CD14-positive monocyte (primary cell): ENCODE measurements around the gene BACE2. TPM values are rescaled to one million over a fixed set of nuclear protein-coding genes. Genes with fewer than 3 reads are reported as not detected.
"Not testable (repeated sequence)": the region's sequence is repeated elsewhere in the genome, so short reads cannot be mapped to it uniquely, and the experiment has no call there.

Source experiments
- DNase-seq, 3 donors: peaks; one replicate each; pipeline ENCODE4 v3.0.0-alpha.2; 2011 to 2022
- H2AFZ ChIP-seq: 2 replicates; pipeline ENCODE4 v1.6.0; 2012; ENCODE audit warnings: mild to moderate bottlenecking, low read depth, low read length, inconsistent platforms; ENCODE audit not compliant: insufficient read depth, poor library complexity, severe bottlenecking
- H3K27ac ChIP-seq, 2 donors: 1 replicate in 1 of 2; 2 replicates in 1 of 2; pipeline ENCODE4 v1.5.1; 2012 to 2013; ENCODE audit warnings: low read length in 2 of 2, control low read depth in 1 of 2, inconsistent platforms in 1 of 2, low read depth in 1 of 2, mild to moderate bottlenecking in 1 of 2
- H3K27me3 ChIP-seq, 2 donors: one replicate each; pipeline versions ENCODE4 v1.6.0 to v1.6.1; 2011 to 2013; ENCODE audit warnings: low read length in 2 of 2; ENCODE audit not compliant: control insufficient read depth in 2 of 2, insufficient read depth in 2 of 2
- H3K36me3 ChIP-seq, 2 donors: replicated peaks in 1 of 2; 1 replicate in 1 of 2; 2 replicates in 1 of 2; pipeline versions ENCODE4 v1.5.1 to v1.6.1; 2012 to 2013; ENCODE audit warnings: low read length in 2 of 2, control low read depth in 1 of 2, inconsistent platforms in 1 of 2, mild to moderate bottlenecking in 1 of 2; ENCODE audit not compliant: insufficient read depth in 2 of 2, control insufficient read depth in 1 of 2
- H3K4me1 ChIP-seq, 2 donors: 1 replicate in 1 of 2; 2 replicates in 1 of 2; pipeline versions ENCODE4 v1.5.1 to v1.6.1; 2012 to 2013; ENCODE audit warnings: low read length in 2 of 2, control low read depth in 1 of 2, inconsistent platforms in 1 of 2, mild to moderate bottlenecking in 1 of 2, moderate library complexity in 1 of 2; ENCODE audit not compliant: insufficient read depth in 2 of 2, control insufficient read depth in 1 of 2
- H3K4me2 ChIP-seq: replicated peaks from 2 replicates; pipeline ENCODE3; 2012; ENCODE audit warnings: low read length, moderate library complexity, mild to moderate bottlenecking; ENCODE audit not compliant: poor library complexity, severe bottlenecking; ENCODE audit errors: extremely low read depth
- H3K4me3 ChIP-seq, 3 experiments: fragments of 200-600 bp in 1 of 3; sonication (generic) in 1 of 3; replicated peaks in 1 of 3; 1 replicate in 2 of 3; 2 replicates in 1 of 3; pipeline ENCODE4 v1.5.1; 2011 to 2013; ENCODE audit warnings: low read length in 3 of 3, mild to moderate bottlenecking in 3 of 3, control low read depth in 2 of 3, low read depth in 2 of 3, inconsistent platforms in 1 of 3, moderate library complexity in 1 of 3
- H3K79me2 ChIP-seq: 2 replicates; pipeline ENCODE4 v1.6.0; 2012; ENCODE audit warnings: mild to moderate bottlenecking, control low read depth, inconsistent platforms, low read length, moderate library complexity; ENCODE audit not compliant: insufficient read depth
- H3K9ac ChIP-seq: 2 replicates; pipeline ENCODE4 v1.6.0; 2017; ENCODE audit warnings: low read length, mild to moderate bottlenecking; ENCODE audit not compliant: insufficient read depth, poor library complexity, severe bottlenecking
- H3K9me3 ChIP-seq, 2 donors: replicated peaks in 1 of 2; 1 replicate in 1 of 2; 2 replicates in 1 of 2; pipeline versions ENCODE4 v1.5.1 to v1.6.1; 2012 to 2013; ENCODE audit warnings: low read length in 2 of 2, control low read depth in 1 of 2; ENCODE audit not compliant: control insufficient read depth in 1 of 2, insufficient read depth in 1 of 2
- H4K20me1 ChIP-seq: 2 replicates; pipeline ENCODE4 v1.6.0; 2012; ENCODE audit warnings: mild to moderate bottlenecking, low read length, control low read depth, moderate library complexity; ENCODE audit not compliant: insufficient read depth
- H3K27ac Mint-ChIP-seq, 7 donors: one replicate each; pipeline ENCODE4 v1.8.0; 2020; ENCODE audit warnings: mild to moderate bottlenecking in 7 of 7, mixed read lengths in 7 of 7, moderate library complexity in 6 of 7, inconsistent platforms in 2 of 7
- H3K27me3 Mint-ChIP-seq, 3 donors: one replicate each; pipeline ENCODE4 v1.8.0; 2021 to 2022; ENCODE audit warnings: low read depth in 3 of 3, mild to moderate bottlenecking in 3 of 3, mixed read lengths in 3 of 3, moderate library complexity in 3 of 3, inconsistent platforms in 1 of 3
- H3K36me3 Mint-ChIP-seq, 2 donors: one replicate each; pipeline ENCODE4 v1.8.0; 2020; ENCODE audit warnings: mixed read lengths in 2 of 2, inconsistent platforms in 1 of 2, mild to moderate bottlenecking in 1 of 2
- H3K4me1 Mint-ChIP-seq: one replicate; pipeline ENCODE4 v1.8.0; 2020; ENCODE audit warnings: mild to moderate bottlenecking, mixed read lengths
- H3K4me3 Mint-ChIP-seq, 2 donors: one replicate each; pipeline ENCODE4 v1.8.0; 2020; ENCODE audit warnings: mild to moderate bottlenecking in 2 of 2, mixed read lengths in 2 of 2, moderate library complexity in 1 of 2
- H3K9me3 Mint-ChIP-seq, 7 donors: one replicate each; pipeline ENCODE4 v1.8.0; 2020 to 2022; ENCODE audit warnings: mixed read lengths in 7 of 7, mild to moderate bottlenecking in 6 of 7, moderate library complexity in 6 of 7, inconsistent platforms in 2 of 7
- CTCF ChIP-seq: fragments of 200-600 bp; IDR thresholded peaks from one replicate; pipeline ENCODE4 v1.8.0; 2022; ENCODE audit warnings: antibody characterized with exemption, mild to moderate bottlenecking
- WGBS: methylation state at CpG from one replicate; pipeline ENCODE4 v1.1.5; 2013; ENCODE audit warnings: missing lambda C conversion rate; ENCODE audit not compliant: insufficient coverage; 5-methylcytosine and 5-hydroxymethylcytosine counted together
- intact Hi-C, 2 donors: fragments of 100-400 bp; cut with micrococcal nuclease; formaldehyde crosslinking; loops; one replicate each; pipeline versions ENCODE4 v1.15.0 to v1.15.1; 2023
- polyA plus RNA-seq, 3 donors: library from polyadenylated mRNA; depleted of rRNA in 1 of 3; unstranded in 2 of 3; stranded (reverse) in 1 of 3; fragments of 300-500 nt in 2 of 3; fragments of >200 nt in 1 of 3; fragmentation: Illumina TruSeq in 2 of 3; gene quantifications; 1 replicate in 2 of 3; 2 replicates in 1 of 3; pipeline ENCODE4 v1.2.3, GENCODE V29; 2012 to 2021

The BACE2 gene
- polyA plus RNA-seq, 3 donors = 0.05 to 0.26 TPM; not detected in 1

- Mint-ChIP-seq H3K27ac (no peak overlapping the region), H3K27me3 (peaks cover 0 to 3% (median 2%) of the 10 kb centered on the region in 3 donors), H3K36me3 (no peaks in the 10 kb centered on the region), H3K4me1 (no peaks in the 10 kb centered on the region), H3K9me3 (peaks cover 0 to 4% (median 0%) of the 10 kb centered on the region in 7 donors), H3K4me3 (no peak overlapping the region)
- intact Hi-C loops = no loop called here
- H3K4me2 ChIP-seq = no peak overlapping the region
- H2AFZ ChIP-seq = no peak overlapping the region
- no peak for DNase-seq
- no peaks in the 10 kb centered on the region for H3K27me3 ChIP-seq
- H3K79me2 ChIP-seq = no peaks in the 10 kb centered on the region
- no peaks in the 10 kb centered on the region for H3K4me1 ChIP-seq
- no peak overlapping the region for H3K27ac ChIP-seq
- H3K4me3 ChIP-seq = no peak overlapping the region
- H4K20me1 ChIP-seq = no peaks in the 10 kb centered on the region
- H3K9me3 ChIP-seq = peaks cover 0 to under 1% of the 10 kb centered on the region in 2 donors
- no peak for TF ChIP-seq CTCF
- 92% methylated on average over 5 of the region's 8 CpGs for WGBS
- no peaks in the 10 kb centered on the region for H3K36me3 ChIP-seq
- H3K9ac ChIP-seq = no peak overlapping the region
These were observed 74.4 kb downstream of the BACE2 start for GRCh38 chr21:41242238-41242829.

- Mint-ChIP-seq H3K4me3 (no peak overlapping the region), H3K36me3 (no peaks in the 10 kb centered on the region), H3K27ac (no peak overlapping the region), H3K9me3 (peaks cover 0 to 4% (median 2%) of the 10 kb centered on the region in 7 donors), H3K4me1 (no peaks in the 10 kb centered on the region), H3K27me3 (peaks cover 0 to 3% (median 2%) of the 10 kb centered on the region in 3 donors)
- TF ChIP-seq CTCF = no peak
- Histone ChIP-seq H3K4me3 (no peak overlapping the region), H3K36me3 (no peaks in the 10 kb centered on the region), H3K9ac (no peak overlapping the region), H2AFZ (no peak overlapping the region), H3K4me1 (no peaks in the 10 kb centered on the region), H3K9me3 (peaks cover 0 to 4% of the 10 kb centered on the region in 2 donors), H3K4me2 (no peak overlapping the region), H3K27ac (no peak overlapping the region), H3K27me3 (no peaks in the 10 kb centered on the region), H4K20me1 (no peaks in the 10 kb centered on the region), H3K79me2 (no peaks in the 10 kb centered on the region)
- intact Hi-C loops = no loop called here
- no peak for DNase-seq
- no CpG with 5 or more reads among the region's 7 CpGs for WGBS
These were observed 75.1 kb downstream of the BACE2 start for GRCh38 chr21:41243107-41243506.

GRCh38 chr21:41244266-41244880 is 76.4 kb downstream of the BACE2 start:
- H3K36me3 ChIP-seq, H3K36me3 Mint-ChIP-seq, H3K27me3 ChIP-seq, H3K27ac ChIP-seq, H3K4me3 ChIP-seq, H3K27ac Mint-ChIP-seq, H3K4me2 ChIP-seq, DNase-seq, H3K9me3 ChIP-seq, H3K4me3 Mint-ChIP-seq, H4K20me1 ChIP-seq, H3K4me1 Mint-ChIP-seq, H3K9ac ChIP-seq, H3K79me2 ChIP-seq, H3K9me3 Mint-ChIP-seq, H3K4me1 ChIP-seq, H2AFZ ChIP-seq, intact Hi-C loops, H3K27me3 Mint-ChIP-seq: not testable (repeated sequence)
- 85% methylated on average over 2 of the region's 8 CpGs for WGBS
